ENCODE data around the gene TADA2A.
"Not testable (repeated sequence)": the region's sequence is repeated elsewhere in the genome, so short reads cannot be mapped to it uniquely, and the experiment has no call there.

TADA2A gene

DNA sequence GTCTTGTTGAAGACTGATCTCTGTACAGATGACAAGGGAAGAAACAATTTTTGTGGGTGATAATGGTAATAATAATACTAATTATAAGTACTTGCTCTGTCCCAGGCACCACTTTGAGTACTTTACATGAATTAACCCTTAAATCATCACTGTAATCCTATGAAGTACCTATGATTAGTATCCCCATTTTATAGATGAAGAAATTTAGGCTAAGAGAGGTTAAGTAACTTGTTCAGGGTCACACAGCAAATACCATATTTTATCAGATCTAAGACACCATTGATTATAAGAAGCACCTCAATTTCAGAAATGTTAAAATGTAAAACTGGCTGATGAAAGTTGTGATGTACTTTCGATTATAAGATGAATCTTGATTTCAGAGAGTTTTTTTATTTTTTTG is 18.6 kb downstream of the TADA2A start:
- no peak for TF ChIP-seq CTCF (IDR thresholded peaks at IDR 0.05; ENCODE audit: low read depth, low read length)
- DNase-seq (ENCODE audit: extremely low read depth, low read depth): no peak

DNA sequence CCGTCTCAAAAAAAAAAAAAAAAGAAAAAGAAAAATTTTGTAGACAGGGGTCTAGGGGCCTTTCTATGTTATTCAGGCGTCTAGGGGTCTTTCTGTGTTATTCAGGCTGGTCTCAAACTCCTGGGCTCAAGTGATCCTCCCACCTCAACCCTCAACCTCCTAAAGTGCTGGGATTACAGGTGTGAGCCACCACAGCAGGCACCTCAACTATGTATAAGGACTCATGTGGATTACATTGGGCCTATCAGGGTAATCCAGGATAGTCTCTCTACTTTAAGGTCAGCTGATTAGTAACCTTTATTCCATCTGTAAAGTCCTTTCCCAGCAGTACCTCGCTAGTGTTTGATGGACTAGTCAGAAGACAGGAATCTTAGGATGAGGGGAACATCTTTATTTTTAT is 22.4 kb downstream of the TADA2A start:
- no peak for TF ChIP-seq CTCF (IDR thresholded peaks at IDR 0.05; ENCODE audit: low read depth, low read length)
- no peak for DNase-seq (ENCODE audit: extremely low read depth, low read depth)

DNA sequence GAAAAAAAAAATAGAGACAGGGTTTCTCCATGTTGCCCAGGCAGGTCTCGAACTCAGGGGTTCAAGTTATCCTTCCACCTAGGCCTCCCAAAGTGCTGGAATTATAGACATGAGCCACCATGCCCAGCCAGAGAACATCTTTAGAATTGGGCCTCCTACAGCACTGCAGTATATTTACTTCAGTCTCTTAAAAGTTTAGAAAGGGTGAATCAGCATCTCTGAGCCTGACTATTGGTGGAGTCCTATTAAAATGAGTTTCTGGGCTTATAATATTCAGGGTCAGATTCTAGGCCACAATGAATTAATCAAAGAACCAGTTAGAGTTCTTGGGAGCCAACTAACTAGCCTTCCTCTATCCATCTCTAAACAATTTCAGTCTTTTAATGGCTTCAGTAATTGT is 22.8 kb downstream of the TADA2A start:
- DNase-seq (ENCODE audit: extremely low read depth, low read depth): no peak
- TF ChIP-seq CTCF (IDR thresholded peaks at IDR 0.05; ENCODE audit: low read depth, low read length): no peak

- no peak for TF ChIP-seq CTCF (IDR thresholded peaks at IDR 0.05; ENCODE audit: low read depth, low read length)
- DNase-seq (ENCODE audit: extremely low read depth, low read depth): no peak
Observed at GRCh38 chr17:37430051-37430627, 23.5 kb downstream of the TADA2A start.

- no peak for DNase-seq (ENCODE audit: extremely low read depth, low read depth)
- no peak for TF ChIP-seq CTCF (IDR thresholded peaks at IDR 0.05; ENCODE audit: low read depth, low read length)
Observed at GRCh38 chr17:37432671-37433070, 26.0 kb downstream of the TADA2A start.

GRCh38 chr17:37438141-37438540 is 31.5 kb downstream of the TADA2A start:
- no peak for TF ChIP-seq CTCF (IDR thresholded peaks at IDR 0.05; ENCODE audit: low read depth, low read length)
- DNase-seq (ENCODE audit: extremely low read depth, low read depth): no peak

- no peak for DNase-seq (ENCODE audit: extremely low read depth, low read depth)
- no peak for TF ChIP-seq CTCF (IDR thresholded peaks at IDR 0.05; ENCODE audit: low read depth, low read length)
Observed at GRCh38 chr17:37440424-37440823, 33.7 kb downstream of the TADA2A start.

DNA sequence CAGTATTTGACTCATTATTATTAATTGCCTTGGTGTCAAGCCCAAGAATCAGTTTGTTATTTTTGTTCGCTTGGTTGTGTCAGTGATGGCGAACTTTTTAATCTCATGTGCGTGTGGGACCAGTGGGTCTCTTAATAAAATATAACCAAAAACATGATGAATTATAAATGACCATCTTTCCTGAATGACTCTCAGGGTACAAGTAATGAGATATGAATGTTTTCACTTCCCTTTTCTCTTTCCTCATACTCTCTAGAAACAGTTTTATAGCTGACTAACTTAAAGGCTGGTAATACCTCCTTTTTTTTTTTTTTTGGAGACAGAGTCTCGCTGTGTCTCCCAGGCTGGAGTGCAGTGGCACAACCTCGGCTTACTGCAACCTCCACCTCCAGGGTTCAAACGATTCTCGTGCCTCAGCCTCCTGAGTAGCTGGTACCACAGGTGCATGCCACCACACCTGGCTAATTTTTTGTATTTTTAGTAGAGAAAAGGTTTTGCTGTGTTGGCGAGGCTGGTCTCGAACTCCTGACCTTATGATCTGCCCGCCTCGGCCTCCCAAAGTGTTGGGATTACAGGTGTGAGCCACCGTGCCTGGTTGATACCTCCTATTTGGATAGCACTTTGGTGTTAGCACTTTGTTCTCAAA is 34.8 kb downstream of the TADA2A start:
- DNase-seq (ENCODE audit: extremely low read depth, low read depth): not testable (repeated sequence)
